NCI-H82 treated with DMSO at 0.1 percent for 48 hours (cell line): ENCODE results near the gene HACD3.
"Not testable (repeated sequence)": the region's sequence is repeated elsewhere in the genome, so short reads cannot be mapped to it uniquely, and the experiment has no call there.

Experiments used
- DNase-seq: peaks from one replicate; lab custom pipeline; 2025; ENCODE audit not compliant: unreplicated experiment; lab: John Stamatoyannopoulos, UW

Gene HACD3

GRCh38 chr15:65598468-65598867, 68.2 kb downstream of the HACD3 start:
- no peak for DNase-seq

- DNase-seq, result no peak
Measured at GRCh38 chr15:65599677-65600076, 69.4 kb downstream of the HACD3 start.

GRCh38 chr15:65603134-65603533, 72.9 kb downstream of the HACD3 start:
- DNase-seq, result no peak

DNA sequence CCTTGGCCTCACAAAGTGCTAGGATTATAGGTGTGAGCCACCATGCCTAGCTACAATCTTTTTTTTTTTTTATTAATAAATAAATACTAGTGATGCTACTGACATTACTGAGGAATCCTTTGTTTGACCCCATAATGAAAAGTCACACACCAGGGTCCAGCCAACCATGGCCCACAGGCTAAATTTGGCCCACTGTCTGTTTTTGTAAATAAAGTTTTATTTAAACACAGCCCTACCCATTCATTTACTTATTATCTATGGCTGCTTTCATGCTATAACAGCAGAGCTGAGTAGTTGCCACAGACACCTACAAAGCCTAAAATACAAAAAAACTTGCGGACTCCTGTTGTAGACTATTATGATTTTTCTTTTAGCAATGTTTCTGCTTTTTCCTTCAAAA, 73.3 kb downstream of the HACD3 start:
- no peak for DNase-seq

DNA sequence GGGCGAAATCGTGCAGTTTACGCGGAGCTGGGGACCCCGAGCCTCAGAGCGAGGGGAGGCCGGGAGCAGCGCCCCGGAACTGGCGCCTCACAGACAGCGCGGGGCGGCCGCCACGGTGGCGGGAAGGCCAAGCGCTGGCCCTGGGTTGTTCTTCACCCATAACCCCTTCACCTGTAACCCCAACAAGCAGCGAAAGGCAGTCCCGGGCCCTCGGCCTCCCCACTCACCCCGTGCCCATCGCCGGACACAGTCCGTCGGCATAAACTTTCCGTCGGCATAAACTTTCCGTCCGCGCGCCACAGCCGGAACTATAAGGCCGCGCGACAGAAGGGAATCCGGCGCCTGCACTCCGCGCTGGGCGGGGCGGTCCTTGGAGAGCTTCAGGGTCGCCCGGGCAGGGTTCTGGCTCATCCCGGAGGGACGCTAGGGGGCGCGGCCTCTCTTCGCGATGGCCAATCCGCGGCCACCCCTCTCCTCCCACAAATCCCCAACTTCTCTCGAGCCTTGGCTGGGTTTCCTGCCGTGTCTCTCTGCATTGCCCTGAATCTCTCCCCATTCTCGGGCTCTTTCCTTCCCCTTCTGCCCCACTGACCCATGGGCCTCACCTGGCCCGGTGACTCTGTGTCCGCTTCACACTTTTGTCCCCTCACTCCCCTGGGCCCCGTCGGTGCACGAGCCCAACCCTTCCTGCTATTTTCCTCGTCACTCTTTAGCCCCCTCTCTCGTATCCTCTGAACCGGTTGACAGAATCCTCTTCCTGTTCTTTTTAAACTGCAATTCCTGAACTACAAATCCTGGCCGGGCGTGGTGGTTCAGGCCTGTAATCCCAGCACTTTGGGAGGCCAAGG, 80.8 kb downstream of the HACD3 start, which contains the start of gene INTS14:
Gene INTS14 (minus strand): TSS at position 261 of the 848 bp plus-strand sequence. CDS start 3,751 bp downstream, outside the sequence.
- DNase-seq, result peak; percentile 88

- no peak for DNase-seq
Measured at GRCh38 chr15:65611888-65612615, 81.8 kb downstream of the HACD3 start.

GRCh38 chr15:65612616-65612946, 82.3 kb downstream of the HACD3 start:
- DNase-seq, result no peak

- DNase-seq, result no peak
Measured at GRCh38 chr15:65612949-65613744, 82.9 kb downstream of the HACD3 start.

DNA sequence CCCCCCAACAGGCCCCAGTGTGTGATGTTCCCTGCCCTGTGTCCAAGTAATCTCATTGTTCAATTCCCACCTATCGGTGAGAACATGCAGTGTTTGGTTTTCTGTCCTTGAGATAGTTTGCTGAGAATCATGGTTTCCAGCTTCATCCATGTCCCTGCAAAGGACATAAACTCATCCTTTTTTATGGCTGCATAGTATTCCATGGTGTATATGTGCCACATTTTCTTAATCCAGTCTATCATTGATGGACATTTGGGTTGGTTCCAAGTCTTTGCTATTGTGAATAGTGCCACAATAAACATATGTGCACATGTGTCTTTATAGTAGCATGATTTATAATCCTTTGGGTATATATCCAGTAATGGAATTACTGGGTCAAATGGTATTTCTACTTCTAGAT, 85.6 kb downstream of the HACD3 start:
- DNase-seq, result not testable (repeated sequence)

DNA sequence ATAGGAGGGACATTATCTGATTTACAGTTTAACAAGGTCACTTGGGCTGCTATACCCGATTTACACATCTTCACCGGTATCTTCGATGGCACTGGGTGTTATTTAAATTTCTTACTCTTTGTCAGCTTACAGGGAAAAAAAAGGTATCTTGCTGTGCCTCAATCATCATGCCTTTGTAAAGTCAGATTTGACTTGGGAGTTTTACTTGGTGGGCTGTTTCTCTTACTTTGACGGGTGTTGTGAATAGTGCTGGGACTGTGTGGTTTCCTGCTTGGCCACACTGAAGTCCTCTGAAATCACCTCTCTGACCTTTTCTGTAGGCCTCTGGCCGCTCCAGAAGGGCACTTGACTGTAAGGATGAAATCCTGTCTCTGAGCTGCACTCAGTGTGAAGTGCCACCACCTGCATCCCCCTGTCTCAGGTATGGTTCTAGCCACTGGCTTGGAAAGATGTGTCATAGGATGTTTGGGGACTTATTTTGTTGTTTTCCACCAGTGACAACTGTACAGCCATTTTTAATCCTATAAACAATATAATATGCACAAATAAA, 88.4 kb downstream of the HACD3 start:
- no peak for DNase-seq

- DNase-seq, result no peak
Measured at GRCh38 chr15:65619626-65620290, 89.5 kb downstream of the HACD3 start.

DNA sequence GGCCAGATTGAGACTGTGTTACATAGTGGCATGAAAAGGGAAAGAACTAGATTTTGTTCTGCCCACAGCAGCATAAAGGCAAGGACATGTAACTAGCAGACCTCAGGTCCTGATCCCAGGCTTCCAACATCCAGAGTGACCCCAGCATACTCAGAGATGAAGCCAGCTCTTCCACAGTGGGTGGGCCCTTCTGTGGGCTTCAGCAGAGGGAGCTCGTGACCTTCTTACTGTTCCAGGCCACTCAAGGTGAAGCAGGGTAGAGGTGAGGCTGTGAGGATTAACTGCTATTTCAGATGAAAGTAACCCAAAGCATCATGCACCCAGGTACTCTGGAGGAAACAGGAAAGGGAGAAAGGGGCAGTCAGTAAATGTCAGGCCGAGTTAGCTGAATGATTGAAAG, 90.6 kb downstream of the HACD3 start:
- no peak for DNase-seq

DNA sequence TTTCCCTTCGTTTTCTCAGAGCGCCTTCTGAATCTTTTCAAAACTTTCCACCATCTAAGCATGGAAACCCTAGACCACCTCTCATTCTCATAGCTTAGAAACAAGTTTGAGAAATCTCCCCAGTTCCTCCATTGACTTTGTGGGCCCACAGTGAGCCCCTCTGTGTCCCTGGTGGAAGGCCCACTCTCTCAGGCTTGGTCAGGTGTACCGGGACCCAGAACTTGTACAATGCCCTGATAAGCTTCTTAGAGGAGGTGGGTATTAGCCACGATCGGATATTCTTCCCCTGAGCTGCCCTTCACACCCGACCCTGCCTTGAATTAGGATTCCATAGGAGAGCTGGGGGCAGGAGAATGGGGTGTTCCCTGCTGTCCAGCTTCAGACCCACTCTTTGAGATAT, 91.4 kb downstream of the HACD3 start, which contains the start of gene SLC24A1:
Gene SLC24A1 (plus strand): TSS at position 301 of the 400 bp plus-strand sequence. CDS start 2,143 bp downstream, outside the sequence.
- no peak for DNase-seq

GRCh38 chr15:65623103-65623502, 92.8 kb downstream of the HACD3 start:
- DNase-seq, result no peak

- no peak for DNase-seq
Measured at GRCh38 chr15:65626856-65627255, 96.6 kb downstream of the HACD3 start.
